Posterior cingulate gyrus (tissue), 11 donors: Measurements from ENCODE around the gene FBN1.

Source experiments
- DNase-seq, 10 donors: peaks; one replicate each; pipeline versions ENCODE4 v3.0.0 to v3.0.0-alpha.2; 2020 to 2021; ENCODE audit warnings: mixed read lengths in 3 of 10
- intact Hi-C: fragments of 100-400 bp; cut with DNase I; formaldehyde crosslinking; loops from one replicate; pipeline ENCODE4 v1.15.1; 2023

FBN1 gene

DNA sequence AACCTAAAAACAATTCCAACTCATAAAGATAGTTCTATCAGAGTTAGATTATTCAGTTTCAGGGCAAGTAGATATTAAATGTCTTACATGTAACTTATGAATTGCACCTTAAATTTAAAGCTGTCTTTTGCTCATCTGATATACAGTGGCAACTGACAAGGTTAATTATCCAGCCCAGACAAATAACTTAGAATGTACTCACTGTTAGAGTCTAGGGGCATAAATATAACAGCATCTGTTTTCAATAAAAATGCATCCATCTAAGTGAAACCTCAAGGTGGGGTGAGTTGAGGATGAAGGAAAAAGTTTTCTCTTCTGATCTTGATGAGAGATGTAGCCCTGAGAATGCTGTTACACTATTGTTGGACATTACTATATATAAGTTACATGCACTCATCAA, 112.6 kb downstream of the FBN1 start:
- intact Hi-C loops, result no loop called here
- DNase-seq, result no peak

DNA sequence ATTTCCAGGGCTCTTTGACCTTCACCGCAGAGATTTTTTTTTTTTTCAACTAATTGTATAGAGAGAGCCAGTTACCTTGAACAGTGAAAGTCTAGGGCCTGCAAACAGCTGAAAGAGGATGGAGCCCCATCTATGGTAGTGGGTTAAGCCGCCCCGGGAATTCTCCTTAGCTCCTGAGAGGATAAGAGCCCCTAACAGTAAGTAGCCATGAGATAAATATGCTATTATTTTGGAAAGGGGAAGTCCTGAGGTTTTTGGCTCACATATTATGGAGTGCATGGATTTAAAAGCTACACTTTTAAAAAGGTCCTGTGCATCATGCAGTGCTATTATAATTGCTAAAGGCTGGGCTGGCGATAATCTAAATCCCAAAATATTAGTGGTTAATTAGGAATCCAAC, 115.0 kb downstream of the FBN1 start:
- DNase-seq, result no peak
- intact Hi-C loops, result no loop called here

- no peak for DNase-seq
- intact Hi-C loops, result no loop called here
These were observed 116.6 kb downstream of the FBN1 start for GRCh38 chr15:48528921-48529320.

GRCh38 chr15:48527517-48527916, 118.0 kb downstream of the FBN1 start:
- DNase-seq, result no peak
- intact Hi-C loops, result no loop called here

DNA sequence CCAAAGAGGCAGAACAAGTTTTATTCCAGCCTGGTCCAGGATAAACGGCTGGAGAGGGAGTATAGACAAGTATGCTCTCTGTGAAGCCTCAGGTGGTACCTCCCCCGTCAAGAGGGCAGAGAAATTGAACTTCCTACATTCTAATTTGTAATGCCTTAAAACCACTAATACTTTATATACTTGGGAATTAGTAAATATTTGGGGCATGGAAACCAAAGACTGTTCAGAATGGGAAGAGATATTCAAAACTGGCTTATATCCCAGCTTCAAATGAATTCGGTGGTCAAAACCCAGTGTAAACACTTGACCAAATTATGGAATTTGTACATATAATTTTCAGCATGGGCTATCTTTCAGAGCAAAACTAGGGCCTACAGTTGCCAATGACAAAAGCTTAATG, 122.6 kb downstream of the FBN1 start:
- intact Hi-C loops, result no loop called here
- DNase-seq, result no peak

GRCh38 chr15:48522123-48522522, 123.4 kb downstream of the FBN1 start:
- intact Hi-C loops, result no loop called here
- DNase-seq, result no peak

- intact Hi-C loops, result no loop called here
- no peak for DNase-seq
These were observed 124.9 kb downstream of the FBN1 start for GRCh38 chr15:48520376-48521155.

DNA sequence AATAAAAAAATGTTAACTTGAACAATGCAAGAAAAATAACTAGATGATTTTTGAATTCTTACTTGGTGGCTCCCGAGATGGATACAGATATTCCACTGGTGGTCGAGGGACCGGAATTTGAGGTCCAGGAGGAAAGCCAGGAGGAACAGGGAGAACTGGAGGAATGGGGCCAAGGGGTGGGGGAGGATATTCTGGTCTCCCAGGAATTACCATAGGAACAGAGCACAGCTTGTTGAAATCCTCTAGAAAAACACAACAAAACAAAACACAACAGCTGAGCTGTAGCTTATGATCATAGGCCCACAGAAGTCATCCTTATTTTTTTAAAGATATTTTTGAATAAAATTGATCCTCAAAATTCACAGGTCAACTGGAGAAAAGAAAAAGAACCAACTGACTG, 129.4 kb downstream of the FBN1 start:
- intact Hi-C loops, result no loop called here
- no peak for DNase-seq

- DNase-seq, result no peak
- intact Hi-C loops, result no loop called here
These were observed 130.0 kb downstream of the FBN1 start for GRCh38 chr15:48515500-48515899.

- intact Hi-C loops, result no loop called here
- no peak for DNase-seq
These were observed 131.2 kb downstream of the FBN1 start for GRCh38 chr15:48514103-48514816.

- no peak for DNase-seq
- intact Hi-C loops, result no loop called here
These were observed 134.5 kb downstream of the FBN1 start for GRCh38 chr15:48510976-48511375.

- DNase-seq, result no peak
- intact Hi-C loops, result no loop called here
These were observed 138.0 kb downstream of the FBN1 start for GRCh38 chr15:48507416-48508065.

DNA sequence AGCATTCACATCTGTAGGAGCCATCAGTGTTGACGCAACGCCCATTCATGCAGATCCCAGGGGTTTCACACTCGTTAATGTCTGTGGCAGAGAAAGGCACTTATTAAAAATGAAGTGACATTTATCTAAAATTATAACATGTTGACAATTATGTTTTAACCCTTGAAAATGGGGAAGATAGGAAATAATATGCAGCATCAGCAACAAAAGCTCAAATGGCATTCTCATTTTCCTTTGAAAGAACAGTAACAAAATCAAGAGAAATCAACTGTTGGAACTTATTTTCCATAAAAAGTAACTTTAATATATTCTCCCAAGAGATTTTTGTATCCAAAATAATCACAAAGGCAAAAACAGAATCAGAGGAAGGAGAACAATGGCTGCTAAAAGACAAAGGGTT, 140.4 kb downstream of the FBN1 start:
- intact Hi-C loops, result no loop called here

GRCh38 chr15:48501208-48501607, 144.3 kb downstream of the FBN1 start:
- intact Hi-C loops, result no loop called here
- DNase-seq, result no peak

More for the DNA sequence above, 140.4 kb downstream of the FBN1 start:
- no peak for DNase-seq

GRCh38 chr15:48500595-48500994, 144.9 kb downstream of the FBN1 start:
- intact Hi-C loops, result no loop called here
- no peak for DNase-seq

DNA sequence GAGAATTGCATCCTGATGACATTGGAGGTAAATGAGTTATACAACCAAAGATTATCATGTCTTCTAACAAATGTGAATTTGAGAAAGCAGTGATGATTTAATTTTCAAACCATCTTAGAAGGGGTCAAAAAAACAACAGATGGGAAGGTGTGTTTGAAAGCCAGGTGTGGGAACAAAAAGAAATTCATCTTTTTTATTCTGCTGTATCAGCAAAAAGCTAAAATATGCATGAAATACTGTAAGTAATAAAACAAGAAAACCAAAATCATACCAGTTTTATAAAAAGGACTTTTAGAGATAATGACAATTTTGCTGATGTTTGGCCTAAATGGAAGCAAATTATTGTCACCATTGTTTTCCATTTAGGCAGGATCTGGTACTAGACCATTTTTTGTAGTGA, 145.5 kb downstream of the FBN1 start:
- intact Hi-C loops, result no loop called here

GRCh38 chr15:48498828-48499227, 146.7 kb downstream of the FBN1 start:
- DNase-seq, result no peak
- intact Hi-C loops, result no loop called here

More for the DNA sequence above, 145.5 kb downstream of the FBN1 start:
- no peak for DNase-seq

GRCh38 chr15:48494631-48495030, 150.9 kb downstream of the FBN1 start:
- intact Hi-C loops, result no loop called here

DNA sequence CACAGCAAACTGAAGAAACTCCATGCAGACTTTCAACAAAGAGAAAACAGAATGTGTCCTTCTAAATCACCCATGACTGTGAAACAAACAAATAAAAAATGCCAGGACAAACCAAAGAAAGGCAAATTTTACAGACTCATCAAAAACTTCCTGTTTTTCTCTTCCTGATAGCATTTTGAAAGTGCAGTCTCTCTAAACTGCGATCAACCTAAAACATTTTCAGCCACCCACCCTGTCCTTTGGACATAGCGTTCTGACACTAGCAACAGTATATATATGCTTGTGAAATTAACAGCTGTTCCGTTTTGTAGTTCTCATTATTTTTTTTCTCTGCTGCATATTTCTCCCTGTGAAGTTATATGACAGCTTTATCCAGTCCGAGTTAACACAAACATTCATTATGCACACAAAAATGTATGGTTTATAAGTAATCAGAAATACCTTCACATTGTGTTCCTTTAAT, 151.7 kb downstream of the FBN1 start:
- no peak for DNase-seq
- intact Hi-C loops, result no loop called here

More at GRCh38 chr15:48494631-48495030, 150.9 kb downstream of the FBN1 start:
- DNase-seq, result no peak

- intact Hi-C loops, result no loop called here
These were observed 152.3 kb downstream of the FBN1 start for GRCh38 chr15:48493084-48493762.

DNA sequence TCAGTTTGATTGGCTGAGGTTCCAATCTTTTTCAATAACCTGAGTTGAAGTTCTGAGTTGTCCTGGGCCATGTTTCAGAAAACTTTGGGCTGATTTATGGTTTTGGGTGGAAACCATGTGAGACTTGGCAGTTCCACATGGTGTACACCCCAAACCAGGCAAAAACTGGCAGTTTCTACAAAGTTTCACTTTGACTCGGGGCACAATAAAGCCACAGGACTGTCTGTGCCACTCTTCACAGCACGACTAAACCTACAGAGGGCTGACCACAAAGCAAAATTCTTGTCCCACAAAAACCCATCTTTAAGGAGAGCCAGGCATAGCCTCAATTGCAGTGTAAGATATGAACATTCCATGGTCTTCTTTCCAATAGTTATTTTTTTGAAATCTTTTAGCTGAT, 159.3 kb downstream of the FBN1 start:
- DNase-seq, result no peak
- intact Hi-C loops, result no loop called here

More at GRCh38 chr15:48493084-48493762, 152.3 kb downstream of the FBN1 start:
- no peak for DNase-seq
